Activated effector memory CD4-positive, alpha-beta T cell treated with anti-CD3 and anti-CD28 coated beads, Interleukin-2, amount 50 U/mL, for 16 hours (primary cell): Measurements from ENCODE around the gene FXYD7.
"Not testable (repeated sequence)": the region's sequence is repeated elsewhere in the genome, so short reads cannot be mapped to it uniquely, and the experiment has no call there.

Source experiments
- DNase-seq: peaks from one replicate; pipeline ENCODE4 v3.0.0-alpha.2; 2020

Gene FXYD7

GRCh38 chr19:35146746-35147459 is 3.8 kb downstream of the FXYD7 start:
- DNase-seq, result no peak

GRCh38 chr19:35149463-35149862 is 6.4 kb downstream of the FXYD7 start:
- no peak for DNase-seq

GRCh38 chr19:35150445-35150844 is 7.4 kb downstream of the FXYD7 start:
- DNase-seq, result no peak

DNA sequence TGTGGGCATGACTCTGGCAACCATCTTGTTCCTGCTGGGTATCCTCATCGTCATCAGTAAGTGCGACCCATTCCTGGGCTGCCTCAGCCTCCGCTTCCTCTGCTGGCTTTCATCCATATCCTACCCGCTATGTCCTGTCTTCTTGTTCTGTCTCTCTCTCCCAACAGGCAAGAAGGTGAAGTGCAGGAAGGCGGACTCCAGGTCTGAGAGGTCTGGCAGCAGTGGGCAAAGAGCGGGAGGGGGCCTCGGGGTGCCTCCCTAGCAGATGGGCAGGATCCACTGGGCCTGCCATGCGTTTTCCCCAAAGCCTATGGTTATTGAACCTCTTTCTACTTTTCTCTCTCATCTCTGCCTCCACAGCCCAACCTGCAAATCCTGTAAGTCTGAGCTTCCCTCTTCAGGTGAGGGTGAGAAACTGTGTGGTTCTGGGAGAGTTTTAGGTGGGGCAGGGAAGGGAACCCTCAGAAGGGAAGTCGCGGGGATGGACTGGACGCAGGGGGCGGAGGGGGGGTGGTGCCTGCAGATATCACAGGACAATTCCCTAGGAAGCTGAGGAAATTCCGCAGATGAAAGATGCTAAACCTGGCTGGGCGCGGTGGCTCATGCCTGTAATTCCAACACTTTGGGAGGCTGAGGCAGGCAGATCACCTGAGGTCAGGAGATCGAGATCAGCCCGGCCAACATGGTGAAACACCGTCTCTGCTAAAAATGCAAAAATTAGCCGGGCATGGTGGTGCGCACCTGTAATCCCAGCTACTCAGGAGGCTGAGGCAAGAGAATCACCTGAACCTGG is 8.4 kb downstream of the FXYD7 start:
- DNase-seq, result no peak

DNA sequence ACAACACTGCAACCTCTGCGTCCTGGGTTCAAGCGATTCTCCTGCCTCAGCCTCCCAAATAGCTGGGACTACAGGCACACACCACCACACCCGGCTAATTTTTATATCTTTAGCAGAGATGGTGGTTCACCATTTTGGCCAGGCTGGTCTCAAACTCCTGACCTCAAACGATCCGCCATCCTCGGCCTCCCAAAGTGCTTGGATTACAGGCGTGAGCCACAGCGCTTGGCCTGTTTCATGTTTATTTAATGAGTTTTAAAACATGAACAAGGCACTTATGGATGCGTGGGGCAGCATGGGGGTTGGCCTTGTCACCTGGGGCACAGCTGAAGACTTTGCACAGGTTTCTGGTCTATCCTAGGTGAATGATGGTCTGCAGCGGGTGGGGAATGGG is 10.1 kb downstream of the FXYD7 start:
- not testable (repeated sequence) for DNase-seq

- DNase-seq, result peak; percentile 92
These were observed 10.9 kb downstream of the FXYD7 start for GRCh38 chr19:35153701-35154524.

DNA sequence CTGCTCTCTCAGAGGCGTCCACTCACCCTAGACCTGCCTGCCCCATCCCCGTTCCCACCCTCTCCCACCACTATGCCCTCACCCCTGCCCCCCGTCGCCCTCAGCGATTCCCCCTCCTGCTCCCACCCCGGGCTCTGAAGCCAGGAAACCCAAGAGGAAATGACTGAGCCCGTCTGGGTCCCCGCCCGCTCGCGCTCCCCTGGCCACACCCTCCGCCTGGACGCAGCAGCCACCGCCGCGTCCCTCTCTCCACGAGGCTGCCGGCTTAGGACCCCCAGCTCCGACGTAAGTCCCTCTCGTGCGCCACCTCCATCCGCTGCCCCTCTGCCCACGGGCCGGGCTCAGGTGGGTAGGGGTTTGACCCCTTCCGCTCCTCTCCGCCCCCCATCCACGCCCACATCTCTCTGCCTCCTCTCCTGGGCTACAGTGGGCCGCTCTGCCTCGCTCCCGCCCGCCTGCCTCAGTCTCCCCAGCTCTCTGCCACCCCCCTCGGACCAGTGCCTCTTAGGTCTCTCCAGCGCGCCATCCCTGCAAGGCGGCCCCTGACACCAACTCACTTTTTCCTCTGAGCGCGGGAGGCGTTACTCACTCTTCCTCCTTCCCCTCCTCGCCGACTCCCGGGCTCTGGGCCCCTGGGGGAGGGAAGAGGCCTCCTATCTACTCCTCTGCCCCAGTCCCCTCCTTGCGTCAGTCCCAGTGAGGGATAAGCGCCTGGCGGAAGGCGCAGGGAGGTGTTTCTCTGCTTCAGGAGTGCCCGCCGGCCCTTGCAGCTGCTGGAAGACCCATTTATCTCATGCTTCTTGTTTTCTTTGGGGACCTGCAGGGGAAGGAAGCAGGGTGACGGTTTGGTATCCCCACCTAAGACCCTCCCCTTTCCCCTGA is 11.7 kb downstream of the FXYD7 start, which contains the start of gene FXYD5:
Gene FXYD5, plus strand, starts transcription at position 211 of the 882 bp plus-strand sequence. CDS start 816 bp downstream, outside the sequence.
- peak; percentile 93 for DNase-seq

- DNase-seq, result peak; percentile 77
These were observed 12.4 kb downstream of the FXYD7 start for GRCh38 chr19:35155441-35155840.

DNA sequence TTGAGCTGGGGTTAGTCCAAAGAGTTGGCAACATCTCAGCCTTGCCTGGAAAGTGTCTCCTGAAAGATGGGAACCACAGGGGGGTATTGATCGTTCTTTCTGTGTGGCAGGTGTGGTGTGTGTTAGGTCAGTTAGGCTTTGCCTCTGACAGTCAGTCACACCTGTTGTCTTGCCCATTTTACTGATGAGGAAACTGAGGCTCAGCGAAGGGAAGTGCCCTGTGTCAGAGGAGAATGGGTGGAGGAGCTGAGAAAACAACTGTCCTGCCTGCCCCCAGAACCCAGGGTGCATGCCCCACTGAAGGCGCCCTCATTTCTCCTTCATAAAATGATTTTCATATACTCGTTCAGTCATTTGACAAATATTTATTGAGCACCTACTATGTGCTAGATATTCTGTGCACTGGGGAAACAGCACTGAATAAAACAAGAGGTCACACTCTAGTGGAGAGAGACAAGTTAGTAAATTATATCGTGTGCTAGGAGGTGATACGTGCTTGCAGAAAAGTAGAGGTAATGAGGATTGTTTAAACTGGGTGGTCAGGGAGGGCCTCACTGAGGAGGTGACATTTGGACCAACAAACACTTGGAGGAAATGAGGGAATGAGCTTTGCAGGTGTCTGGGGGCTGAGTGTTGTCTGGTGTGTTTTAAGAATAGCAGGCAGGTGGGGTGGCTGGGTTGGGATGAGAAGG is 13.1 kb downstream of the FXYD7 start:
- DNase-seq, result no peak

DNA sequence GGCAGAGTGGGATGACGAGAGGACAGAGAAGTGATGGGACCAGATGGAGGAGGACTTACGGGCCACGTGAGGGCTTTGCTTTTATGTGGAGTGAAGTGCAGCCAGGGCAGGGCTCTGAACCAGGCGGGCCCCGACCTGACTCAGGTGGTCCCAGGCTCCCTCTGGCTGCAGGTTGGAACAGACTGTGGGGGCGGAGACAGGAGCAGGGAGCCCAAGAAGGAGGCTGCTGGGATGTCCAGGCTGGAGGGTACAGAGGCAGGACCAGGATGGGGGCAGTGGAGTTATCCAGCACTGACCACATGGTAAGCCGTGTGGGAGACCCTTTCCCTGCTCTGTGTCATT is 13.6 kb downstream of the FXYD7 start:
- no peak for DNase-seq

GRCh38 chr19:35157431-35157830 is 14.4 kb downstream of the FXYD7 start:
- DNase-seq, result no peak

GRCh38 chr19:35159606-35160005 is 16.6 kb downstream of the FXYD7 start:
- DNase-seq, result no peak

DNA sequence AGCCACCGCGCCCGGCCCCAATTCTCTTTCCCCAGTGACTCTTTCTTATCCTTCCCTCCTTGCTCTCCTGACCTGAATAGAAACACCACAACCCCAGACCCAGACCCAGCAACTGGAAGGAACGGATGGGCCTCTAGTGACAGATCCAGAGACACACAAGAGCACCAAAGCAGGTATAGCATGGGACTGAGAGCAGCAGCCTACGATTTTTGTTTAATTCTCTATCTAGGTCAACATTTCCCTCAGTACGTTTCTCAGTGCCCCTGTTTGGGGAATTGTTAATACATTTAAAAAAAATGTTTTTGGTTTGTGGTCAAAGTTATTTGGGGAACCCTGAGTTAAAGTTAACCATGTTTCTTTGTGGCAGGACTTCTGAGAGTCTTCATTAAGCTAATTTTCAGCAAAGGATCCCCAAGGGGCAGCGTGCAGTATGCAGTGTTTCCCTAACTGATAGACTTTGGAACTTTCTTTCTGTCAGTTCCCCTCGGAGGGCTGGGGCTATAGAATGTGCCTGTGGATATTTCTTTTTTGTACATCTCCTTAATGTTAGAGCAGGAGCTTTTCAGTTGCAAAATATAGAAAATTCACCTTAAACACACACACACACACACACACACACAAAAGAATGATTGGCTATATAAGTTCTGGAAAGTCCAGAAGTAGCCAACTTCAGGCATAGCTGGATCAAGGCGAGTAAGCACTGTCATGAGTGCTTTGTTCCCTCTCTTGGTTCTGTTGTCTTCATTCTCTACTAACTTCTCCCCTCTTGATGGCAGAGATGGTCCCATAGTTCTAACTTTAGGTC is 17.8 kb downstream of the FXYD7 start:
- no peak for DNase-seq

DNA sequence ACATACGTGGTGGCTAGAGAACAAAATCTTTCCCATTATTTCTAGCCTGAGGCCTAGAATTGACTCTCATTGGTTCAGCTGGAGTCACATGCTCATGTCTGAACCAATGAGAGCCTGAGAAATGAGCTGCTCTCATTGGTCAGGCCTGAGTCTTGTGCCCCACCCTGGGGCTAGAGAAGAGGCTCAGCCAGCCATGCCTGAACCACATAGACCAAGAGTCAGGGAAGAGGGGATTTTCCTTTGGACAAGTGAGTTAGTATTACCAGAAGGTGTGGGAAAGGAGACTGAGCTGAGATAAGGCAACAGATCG is 18.3 kb downstream of the FXYD7 start:
- DNase-seq, result no peak

DNA sequence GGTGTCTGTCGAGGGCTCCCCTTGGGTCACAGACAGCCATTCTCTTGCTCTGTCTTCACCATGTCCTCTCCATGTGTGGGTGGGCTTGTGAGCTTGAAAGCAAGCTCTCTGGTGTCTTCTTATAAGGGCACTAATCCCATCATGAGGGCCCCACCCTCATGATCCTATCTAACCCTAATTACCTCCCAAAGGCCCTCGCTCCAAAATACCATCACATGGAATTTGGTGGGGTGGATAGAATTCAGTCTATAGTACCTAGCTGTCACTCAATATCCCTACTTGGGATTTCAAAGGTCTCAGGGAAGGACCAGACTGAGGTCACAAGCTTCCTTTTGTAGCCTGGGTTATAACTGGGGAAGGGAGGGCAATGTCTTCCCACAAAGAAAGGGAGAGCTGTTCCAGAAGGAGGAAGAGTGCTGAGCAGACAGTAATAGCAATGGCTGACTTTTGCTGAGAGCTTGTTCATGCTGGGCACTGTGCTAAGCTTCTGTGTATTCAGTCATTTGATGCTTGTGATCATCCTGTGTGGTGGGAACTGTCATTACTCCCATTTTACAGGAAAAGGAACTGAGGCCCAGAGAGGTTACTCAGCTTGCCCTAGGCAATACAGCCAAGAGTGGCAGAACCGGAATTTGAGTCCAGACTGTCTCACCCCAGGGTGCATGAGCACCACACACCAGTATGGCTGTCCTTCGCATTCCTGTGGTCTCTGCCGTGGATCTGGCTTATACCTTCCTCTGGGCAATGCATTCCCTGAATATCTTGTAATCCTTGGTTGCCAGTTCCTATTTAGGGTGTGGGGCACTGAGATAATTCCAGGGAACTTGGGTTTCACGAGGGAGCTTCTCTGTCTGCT is 19.6 kb downstream of the FXYD7 start:
- peak; percentile 28 for DNase-seq

GRCh38 chr19:35164418-35164817 is 21.4 kb downstream of the FXYD7 start:
- no peak for DNase-seq

GRCh38 chr19:35165200-35166058 is 22.4 kb downstream of the FXYD7 start:
- DNase-seq, result peak; percentile 22

- peak; percentile 45 for DNase-seq
These were observed 23.3 kb downstream of the FXYD7 start for GRCh38 chr19:35166100-35167063.
